Measurements from ENCODE around the gene ZNF366. TPM values are rescaled to one million over a fixed set of nuclear protein-coding genes. Genes with fewer than 3 reads are reported as not detected.

The ZNF366 gene
- total RNA-seq, 1 experiment from 2014 or later: not detected

GRCh38 chr5:72468606-72469005 is 38.6 kb downstream of the ZNF366 start:
- Mint-ChIP-seq H3K27me3 (ENCODE audit: unreplicated experiment) (peaks cover 49% of the 10 kb centered on the region), H3K9me3 (ENCODE audit: low read depth, unreplicated experiment) (no peaks in the 10 kb centered on the region), H3K36me3 (ENCODE audit: insufficient read depth, unreplicated experiment) (no peaks in the 10 kb centered on the region), H3K4me1 (ENCODE audit: low read depth, unreplicated experiment) (peaks cover 8% of the 10 kb centered on the region), H3K27ac (ENCODE audit: unreplicated experiment) (no peak overlapping the region), H3K4me3 (ENCODE audit: low read depth, unreplicated experiment) (no peak overlapping the region)
- no TSS peak for BruUV-seq (replicated peaks)
- CTCF ChIA-PET: interaction anchor here (1.0 kb wide), 1 partner anchor 19 kb away, joined by 3 read pairs; no protein-coding TSS in a partner anchor
- TF ChIP-seq CTCF (IDR thresholded peaks at IDR 0.05; ENCODE audit: unreplicated experiment): no peak
- intact Hi-C loops (cut with micrococcal nuclease; ENCODE audit: unreplicated experiment): no loop called here
- no peak for DNase-seq

GRCh38 chr5:72468024-72468423 is 39.2 kb downstream of the ZNF366 start:
- H3K9me3 Mint-ChIP-seq (ENCODE audit: low read depth, unreplicated experiment): no peaks in the 10 kb centered on the region
- intact Hi-C loops (cut with micrococcal nuclease; ENCODE audit: unreplicated experiment): no loop called here
- no peak for TF ChIP-seq CTCF (IDR thresholded peaks at IDR 0.05; ENCODE audit: unreplicated experiment)
- no peak overlapping the region for H3K27ac Mint-ChIP-seq (ENCODE audit: unreplicated experiment)
- CTCF ChIA-PET: interaction anchor here (1.0 kb wide), 1 partner anchor 19 kb away, joined by 3 read pairs; no protein-coding TSS in a partner anchor
- no peak overlapping the region for H3K4me3 Mint-ChIP-seq (ENCODE audit: low read depth, unreplicated experiment)
- H3K27me3 Mint-ChIP-seq (ENCODE audit: unreplicated experiment): peaks cover 43% of the 10 kb centered on the region
- DNase-seq: no peak
- H3K4me1 Mint-ChIP-seq (ENCODE audit: low read depth, unreplicated experiment): peaks cover 8% of the 10 kb centered on the region
- BruUV-seq (replicated peaks): no TSS peak
- no peaks in the 10 kb centered on the region for H3K36me3 Mint-ChIP-seq (ENCODE audit: insufficient read depth, unreplicated experiment)

- no peaks in the 10 kb centered on the region for H3K36me3 Mint-ChIP-seq (ENCODE audit: insufficient read depth, unreplicated experiment)
- peaks cover 8% of the 10 kb centered on the region for H3K4me1 Mint-ChIP-seq (ENCODE audit: low read depth, unreplicated experiment)
- CTCF ChIA-PET: interaction anchor here (1.0 kb wide), 1 partner anchor 18 kb away, joined by 3 read pairs; no protein-coding TSS in a partner anchor
Observed at GRCh38 chr5:72467461-72467860, 39.7 kb downstream of the ZNF366 start.

GRCh38 chr5:72465601-72466563 is 41.3 kb downstream of the ZNF366 start:
- H3K36me3 Mint-ChIP-seq (ENCODE audit: insufficient read depth, unreplicated experiment): no peaks in the 10 kb centered on the region
- CTCF ChIA-PET: no interaction called here
- no peak for DNase-seq
- H3K27me3 Mint-ChIP-seq (ENCODE audit: unreplicated experiment): peaks cover 22% of the 10 kb centered on the region
- H3K27ac Mint-ChIP-seq (ENCODE audit: unreplicated experiment): no peak overlapping the region
- H3K9me3 Mint-ChIP-seq (ENCODE audit: low read depth, unreplicated experiment): no peaks in the 10 kb centered on the region
- intact Hi-C loops (cut with micrococcal nuclease; ENCODE audit: unreplicated experiment): no loop called here
- no TSS peak for BruUV-seq (replicated peaks)
- H3K4me1 Mint-ChIP-seq (ENCODE audit: low read depth, unreplicated experiment): peaks cover 8% of the 10 kb centered on the region
- H3K4me3 Mint-ChIP-seq (ENCODE audit: low read depth, unreplicated experiment): no peak overlapping the region
- no peak for TF ChIP-seq CTCF (IDR thresholded peaks at IDR 0.05; ENCODE audit: unreplicated experiment)

More at GRCh38 chr5:72467461-72467860, 39.7 kb downstream of the ZNF366 start:
- peaks cover 38% of the 10 kb centered on the region for H3K27me3 Mint-ChIP-seq (ENCODE audit: unreplicated experiment)
- TF ChIP-seq CTCF (IDR thresholded peaks at IDR 0.05; ENCODE audit: unreplicated experiment): no peak
- no peak for DNase-seq
- H3K27ac Mint-ChIP-seq (ENCODE audit: unreplicated experiment): no peak overlapping the region
- H3K9me3 Mint-ChIP-seq (ENCODE audit: low read depth, unreplicated experiment): no peaks in the 10 kb centered on the region
- H3K4me3 Mint-ChIP-seq (ENCODE audit: low read depth, unreplicated experiment): no peak overlapping the region
- intact Hi-C loops (cut with micrococcal nuclease; ENCODE audit: unreplicated experiment): no loop called here
- BruUV-seq (replicated peaks): no TSS peak

Measured in Calu3 (cell line).